HepG2 (cell line): ENCODE measurements around the gene RGS19. TPM values are rescaled to one million over a fixed set of nuclear protein-coding genes. Genes with fewer than 3 reads are reported as not detected.

Experiments used
- ATAC-seq: fragments of 200-7000 bp; cut with Tn5 transposase; 3 replicates; pipeline ENCODE4 v1.9.1; 2020; ENCODE audit warnings: mild to moderate bottlenecking, moderate library complexity
- BruUV-seq: library from RNA; stranded (reverse); fragments of 400-500 nt; replicated peaks from 2 replicates; lab custom pipeline; 2021; lab: Mats Ljungman, UMichigan
- CTCF ChIA-PET: fragments of 300-600 bp; formaldehyde crosslinking; extraction: SDS; loops from one replicate; lab custom pipeline; 2021; ENCODE audit warnings: low total read pairs, inconsistent platforms, low intra/inter-chr PET ratio; lab: Yijun Ruan, JAX
- POLR2A ChIA-PET: fragments of 350-600 bp; sonication (Branson Sonifier 250); formaldehyde crosslinking; loops from one replicate; lab custom pipeline; 2020; ENCODE audit warnings: antibody characterized with exemption, inconsistent platforms; lab: Yijun Ruan, JAX
- DNase-seq: peaks from one replicate; pipeline ENCODE4 v3.0.0-alpha.2; 2015; ENCODE audit warnings: low spot score
- FAIRE-seq: peaks from 3 replicates; lab custom pipeline; 2011; peaks lifted over from hg19 to GRCh38; lab: Jason Lieb, UNC
- H2AFZ ChIP-seq: one replicate; pipeline ENCODE4 v1.6.1; 2011; ENCODE audit warnings: low read length, inconsistent platforms
- H3K27ac ChIP-seq: fragments of 300-600 bp; 3 replicates; pipeline ENCODE4 v1.8.0; 2011; ENCODE audit warnings: mixed run types, mild to moderate bottlenecking, mixed read lengths, low read length, inconsistent platforms; ENCODE audit not compliant: insufficient read depth; ENCODE audit errors: extremely low read length
- H3K27me3 ChIP-seq, 2 experiments: fragments of 200-600 bp in 1 of 2; 2 replicates in 1 of 2; 3 replicates in 1 of 2; pipeline versions ENCODE4 v1.6.0 to v1.8.0; 2011; ENCODE audit warnings: low read length in 2 of 2, mild to moderate bottlenecking in 2 of 2, moderate library complexity in 2 of 2, inconsistent platforms in 1 of 2; ENCODE audit not compliant: insufficient read depth in 2 of 2, control insufficient read depth in 1 of 2
- H3K36me3 ChIP-seq, 2 experiments: fragments of 200-600 bp in 1 of 2; replicated peaks in 1 of 2; 2 replicates in 1 of 2; 3 replicates in 1 of 2; pipeline versions ENCODE4 v1.5.1 to v1.8.0; 2011; ENCODE audit warnings: low read length in 2 of 2, inconsistent platforms in 1 of 2; ENCODE audit not compliant: insufficient read depth in 2 of 2, control insufficient read depth in 1 of 2
- H3K4me1 ChIP-seq: 2 replicates; pipeline ENCODE4 v1.5.1; 2012; ENCODE audit warnings: low read length, inconsistent platforms; ENCODE audit not compliant: insufficient read depth
- H3K4me2 ChIP-seq: 2 replicates; pipeline ENCODE4 v1.6.0; 2011; ENCODE audit warnings: low read depth, low read length, inconsistent platforms
- H3K4me3 ChIP-seq, 3 experiments: fragments of 200-600 bp in 1 of 3; sonication (generic), shearing (Covaris generic) in 1 of 3; replicated peaks in 1 of 3; 2 replicates each; pipeline ENCODE4 v1.5.1; 2011 to 2016; ENCODE audit warnings: low read length in 3 of 3, inconsistent platforms in 2 of 3, low read depth in 2 of 3, mild to moderate bottlenecking in 2 of 3, control low read depth in 1 of 3, mixed read lengths in 1 of 3; ENCODE audit not compliant: insufficient read depth in 1 of 3
- H3K79me2 ChIP-seq: one replicate; pipeline ENCODE4 v1.6.1; 2011; ENCODE audit warnings: low read length, inconsistent platforms; ENCODE audit not compliant: insufficient read depth
- H3K9ac ChIP-seq: 2 replicates; pipeline ENCODE4 v1.6.0; 2011; ENCODE audit warnings: mild to moderate bottlenecking, low read depth, low read length, inconsistent platforms; ENCODE audit not compliant: insufficient read depth
- H3K9me3 ChIP-seq: 2 replicates; pipeline ENCODE4 v1.5.1; 2012; ENCODE audit warnings: mild to moderate bottlenecking, low read length
- H4K20me1 ChIP-seq: 2 replicates; pipeline ENCODE4 v1.6.0; 2011; ENCODE audit warnings: inconsistent platforms, mild to moderate bottlenecking, low read length, moderate library complexity; ENCODE audit not compliant: insufficient read depth
- BHLHE40 ChIP-seq: IDR thresholded peaks from 2 replicates; pipeline ENCODE4 v1.6.1; 2011; ENCODE audit warnings: low read length, improper control_type of control experiment
- DRAP1 ChIP-seq: IDR thresholded peaks from 2 replicates; pipeline ENCODE4 v1.6.1; 2016; ENCODE audit warnings: missing genetic modification reagents, missing compliant biosample characterization
- HNRNPLL ChIP-seq: fragments of 200-400 bp; formaldehyde crosslinking; IDR thresholded peaks from 2 replicates; pipeline ENCODE4 v1.6.1; 2017; ENCODE audit warnings: mild to moderate bottlenecking, low read depth, low read length; ENCODE audit not compliant: poor library complexity, severe bottlenecking
- HOXA3 ChIP-seq: sonication (generic); formaldehyde crosslinking; IDR thresholded peaks from 2 replicates; pipeline ENCODE4 v1.5.0; 2020; ENCODE audit warnings: missing genetic modification reagents
- MAF1 ChIP-seq: sonication (generic); formaldehyde crosslinking; IDR thresholded peaks from 2 replicates; pipeline ENCODE4 v1.5.0; 2020; ENCODE audit warnings: missing genetic modification reagents, borderline replicate concordance
- MATR3 ChIP-seq: sonication (generic); formaldehyde crosslinking; IDR thresholded peaks from 2 replicates; pipeline ENCODE4 v1.4.0; 2020; ENCODE audit warnings: missing genetic modification reagents
- MXI1 ChIP-seq: IDR thresholded peaks from 3 replicates; pipeline ENCODE4 v1.6.1; 2012; ENCODE audit warnings: low read depth, low read length, inconsistent platforms, borderline replicate concordance
- NONO ChIP-seq, 2 experiments: fragments of 450-650 bp in 1 of 2; sonication (generic) in 1 of 2; formaldehyde crosslinking in 1 of 2; IDR thresholded peaks in 1 of 2; conservative IDR thresholded peaks in 1 of 2; 2 replicates each; pipeline versions ENCODE4 v1.6.1 to v1.8.0; 2017 to 2022; ENCODE audit warnings: mild to moderate bottlenecking in 1 of 2, missing genetic modification reagents in 1 of 2, moderate library complexity in 1 of 2
- PCBP1 ChIP-seq: fragments of 200-400 bp; formaldehyde crosslinking; IDR thresholded peaks from 2 replicates; pipeline ENCODE4 v1.6.1; 2017; ENCODE audit warnings: mild to moderate bottlenecking, low read depth, low read length, borderline replicate concordance
- RBFOX2 ChIP-seq: fragments of 200-400 bp; formaldehyde crosslinking; IDR thresholded peaks from 2 replicates; pipeline ENCODE4 v1.6.1; 2017; ENCODE audit warnings: low read depth, mild to moderate bottlenecking, low read length
- ZBTB49 ChIP-seq: sonication (generic); formaldehyde crosslinking; IDR thresholded peaks from 2 replicates; pipeline ENCODE4 v1.4.0; 2020; ENCODE audit warnings: missing genetic modification reagents, borderline replicate concordance
- ZBTB7A ChIP-seq: sonication (generic); formaldehyde crosslinking; IDR thresholded peaks from 2 replicates; pipeline ENCODE4 v1.8.0; 2022; ENCODE audit warnings: mild to moderate bottlenecking, missing genetic modification reagents
- ZFP91 ChIP-seq: sonication (generic); formaldehyde crosslinking; IDR thresholded peaks from 2 replicates; pipeline ENCODE4 v1.9.0; 2022; ENCODE audit warnings: missing genetic modification reagents, mild to moderate bottlenecking, borderline replicate concordance
- ZNF292 ChIP-seq: sonication (generic); formaldehyde crosslinking; IDR thresholded peaks from 2 replicates; pipeline ENCODE4 v1.8.1; 2022; ENCODE audit warnings: mild to moderate bottlenecking, low read depth, missing genetic modification reagents, borderline replicate concordance
- ZNF75D ChIP-seq: sonication (generic); formaldehyde crosslinking; IDR thresholded peaks from 2 replicates; pipeline ENCODE4 v1.8.1; 2023; ENCODE audit warnings: missing genetic modification reagents, mild to moderate bottlenecking, borderline replicate concordance
- WGBS: methylation state at CpG from one replicate; pipeline ENCODE4 v1.1.6; 2017; ENCODE audit warnings: low lambda C conversion rate; 5-methylcytosine and 5-hydroxymethylcytosine counted together
- in situ Hi-C: cut with HindIII; loops from 2 replicates; pipeline ENCODE4 v1.10.0; 2017; ENCODE audit warnings: low pct_unique_long_range_greater_than_20kb; ENCODE audit not compliant: extremely low pct_ligation_motif_present
- intact Hi-C: fragments of 100-400 bp; cut with micrococcal nuclease; formaldehyde crosslinking; loops from one replicate; pipeline ENCODE4 v1.10.0; 2022; ENCODE audit not compliant: unreplicated experiment
- polyA plus RNA-seq, 8 experiments: library from polyadenylated mRNA; depleted of rRNA in 3 of 8; stranded (reverse) in 7 of 8; unstranded in 1 of 8; fragments of >200 nt; fragmentation: Illumina TruSeq in 4 of 8; extraction: Trizol in 4 of 8; gene quantifications; 2 replicates each; pipeline versions ENCODE4 v1.2.1 to v1.2.3, GENCODE V29; 2011 to 2016; ENCODE audit warnings: low read depth in 4 of 8, missing spikeins in 1 of 8, mixed read lengths in 1 of 8; ENCODE audit not compliant: insufficient read depth in 1 of 8
- total RNA-seq, 5 experiments: library from RNA; depleted of rRNA; stranded (reverse); fragments of >200 nt; fragmentation: Illumina TruSeq; extraction: Trizol; gene quantifications; 2 replicates each; pipeline ENCODE4 v1.2.3, GENCODE V29; 2016; ENCODE audit warnings: low read depth in 1 of 5
- TF ChIP-seq, protein P1 (sequence below): fragments of 450-650 bp; IDR thresholded peaks from 2 replicates; pipeline ENCODE4 v1.6.1; 2016

RGS19 gene
- total and polyA plus RNA-seq, 2 of the 13 experiments (the other 11 are each of a cell fraction or from before 2014, with no cell fraction given), result 10.7 to 11.9 TPM

GRCh38 chr20:64037498-64038213 lies 41.7 kb downstream of the RGS19 start:
- ChIA-PET CTCF (no interaction called here), POLR2A (interaction anchor here (1.3 to 10.1 kb wide), 7 partner anchors 9 to 379 kb away, joined by 5 to 252 read pairs (median 32); partner anchors contain the start of genes PRPF6, RTEL1, SAMD10 and SOX18)
- FAIRE-seq, result no peak
- Histone ChIP-seq H3K79me2 (peaks cover 18% of the 10 kb centered on the region), H3K9ac (peak overlapping the region; percentile 82), H4K20me1 (no peaks in the 10 kb centered on the region), H3K27ac (peak overlapping the region; percentile 82), H3K9me3 (no peaks in the 10 kb centered on the region), H2AFZ (no peak overlapping the region), H3K4me3 (peak overlapping the region; percentile 57 to 84 (median 71)), H3K4me2 (peak overlapping the region; percentile 92), H3K27me3 (no peaks in the 10 kb centered on the region), H3K36me3 (peaks cover 10 to 12% of the 10 kb centered on the region in 2 experiments; a peak in 3 of 5 replicates), H3K4me1 (peaks cover 63% of the 10 kb centered on the region)
- no TSS peak for BruUV-seq
- 85% methylated on average over 34 of the region's 36 CpGs for WGBS
- no peak for ATAC-seq
- DNase-seq, result no peak
- in situ Hi-C loops, result no loop called here
- intact Hi-C loops, result loop anchor here (2.0 kb wide), 1 partner anchor 19 kb away; no protein-coding TSS in a partner anchor
- no peak for TF ChIP-seq ZNF292 (CRISPR knock-in tag)
- peak; percentile 60; the same call in 1 of the 2 replicates for TF ChIP-seq ZBTB7A (CRISPR knock-in tag)
- TF ChIP-seq DRAP1, result peak; percentile 55
- 0 out of 2 replicates have a peak, but pooled peaks have one; percentile 14 for TF ChIP-seq HOXA3 (CRISPR knock-in tag)
- no peak for TF ChIP-seq ZBTB49
- TF ChIP-seq RBFOX2, result peak; percentile 68
- peak; percentile 13; the same call in 1 of the 3 replicates for TF ChIP-seq MXI1
- TF ChIP-seq, protein P1, sequence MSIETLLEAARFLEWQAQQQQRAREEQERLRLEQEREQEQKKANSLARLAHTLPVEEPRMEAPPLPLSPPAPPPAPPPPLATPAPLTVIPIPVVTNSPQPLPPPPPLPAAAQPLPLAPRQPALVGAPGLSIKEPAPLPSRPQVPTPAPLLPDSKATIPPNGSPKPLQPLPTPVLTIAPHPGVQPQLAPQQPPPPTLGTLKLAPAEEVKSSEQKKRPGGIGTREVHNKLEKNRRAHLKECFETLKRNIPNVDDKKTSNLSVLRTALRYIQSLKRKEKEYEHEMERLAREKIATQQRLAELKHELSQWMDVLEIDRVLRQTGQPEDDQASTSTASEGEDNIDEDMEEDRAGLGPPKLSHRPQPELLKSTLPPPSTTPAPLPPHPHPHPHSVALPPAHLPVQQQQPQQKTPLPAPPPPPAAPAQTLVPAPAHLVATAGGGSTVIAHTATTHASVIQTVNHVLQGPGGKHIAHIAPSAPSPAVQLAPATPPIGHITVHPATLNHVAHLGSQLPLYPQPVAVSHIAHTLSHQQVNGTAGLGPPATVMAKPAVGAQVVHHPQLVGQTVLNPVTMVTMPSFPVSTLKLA, result no peak
- no peak for TF ChIP-seq ZFP91 (CRISPR knock-in tag)
- TF ChIP-seq MAF1 (CRISPR knock-in tag), result 0 out of 2 replicates have a peak, but pooled peaks have one; percentile 21
- TF ChIP-seq MATR3 (CRISPR knock-in tag), result 0 out of 2 replicates have a peak, but pooled peaks have one; percentile 6
- TF ChIP-seq ZNF75D, result no peak
- TF ChIP-seq PCBP1, result 0 out of 2 replicates have a peak, but pooled peaks have one; percentile 88
- TF ChIP-seq NONO (IDR thresholded peaks at IDR 0.05), result no peak
- TF ChIP-seq NONO (CRISPR knock-in tag; conservative IDR thresholded peaks at IDR 0.05), result peak; percentile 55
- no peak for TF ChIP-seq BHLHE40
- peak; percentile 27 for TF ChIP-seq HNRNPLL
